WTC11 (cell line): ENCODE data around the gene SSTR5. TPM values are rescaled to one million over a fixed set of nuclear protein-coding genes. Genes with fewer than 3 reads are reported as not detected.

Experiments used
- ATAC-seq: fragments of 200-7000 bp; cut with Tn5 transposase; 2 replicates; pipeline ENCODE4 v1.10.0; 2021; ENCODE audit warnings: mild to moderate bottlenecking, moderate library complexity
- CTCF ChIA-PET: fragments of 300-600 bp; sonication (Branson Sonifier 250); formaldehyde crosslinking; loops from one replicate; lab custom pipeline; 2021; ENCODE audit warnings: antibody characterized with exemption; lab: Charles Lee
- POLR2A ChIA-PET: fragments of 350-600 bp; sonication (Branson Sonifier 250); formaldehyde crosslinking; loops from one replicate; lab custom pipeline; 2021; ENCODE audit warnings: antibody characterized with exemption; lab: Charles Lee
- DNase-seq: peaks from one replicate; pipeline ENCODE4 v3.0.0; 2021; ENCODE audit warnings: low spot score
- H3K27ac Mint-ChIP-seq: 2 replicates; pipeline ENCODE4 v1.8.0; 2021; ENCODE audit warnings: mixed read lengths
- H3K27me3 Mint-ChIP-seq: 2 replicates; pipeline ENCODE4 v1.8.0; 2021; ENCODE audit warnings: low read depth, mild to moderate bottlenecking, moderate library complexity, mixed read lengths
- H3K36me3 Mint-ChIP-seq: 2 replicates; pipeline ENCODE4 v1.8.0; 2021; ENCODE audit warnings: mixed read lengths
- H3K4me1 Mint-ChIP-seq: 2 replicates; pipeline ENCODE4 v1.8.0; 2022; ENCODE audit warnings: mixed read lengths
- H3K4me3 Mint-ChIP-seq: 2 replicates; pipeline ENCODE4 v1.8.0; 2021; ENCODE audit warnings: mild to moderate bottlenecking, moderate library complexity, mixed read lengths
- H3K9me3 Mint-ChIP-seq: 2 replicates; pipeline ENCODE4 v1.8.0; 2021; ENCODE audit warnings: mixed read lengths
- E2F1 ChIP-seq: sonication (generic); formaldehyde crosslinking; IDR thresholded peaks from 2 replicates; pipeline ENCODE4 v1.8.0; 2022; ENCODE audit warnings: mild to moderate bottlenecking, missing genetic modification reagents
- ERG ChIP-seq: fragments of 250-450 bp; sonication (Bioruptor Pico); IDR thresholded peaks from 2 replicates; pipeline ENCODE4 v1.8.0; 2021; ENCODE audit warnings: mild to moderate bottlenecking
- ESRRA ChIP-seq: sonication (generic); formaldehyde crosslinking; IDR thresholded peaks from 2 replicates; pipeline ENCODE4 v1.8.1; 2022; ENCODE audit warnings: mild to moderate bottlenecking, missing genetic modification reagents, borderline replicate concordance
- GABPB1 ChIP-seq: sonication (generic); formaldehyde crosslinking; IDR thresholded peaks from 2 replicates; pipeline ENCODE4 v1.8.1; 2023; ENCODE audit warnings: mild to moderate bottlenecking, missing genetic modification reagents
- GRHL2 ChIP-seq: fragments of 250-450 bp; sonication (Bioruptor Pico); IDR thresholded peaks from 2 replicates; pipeline ENCODE4 v1.8.0; 2022; ENCODE audit warnings: mild to moderate bottlenecking, moderate library complexity; ENCODE audit not compliant: insufficient replicate concordance, severe bottlenecking
- KAT7 ChIP-seq: sonication (generic); formaldehyde crosslinking; IDR thresholded peaks from 2 replicates; pipeline ENCODE4 v1.8.1; 2023; ENCODE audit warnings: missing genetic modification reagents, mild to moderate bottlenecking, borderline replicate concordance
- NFATC4 ChIP-seq: fragments of 250-450 bp; sonication (Bioruptor Pico); IDR thresholded peaks from 2 replicates; pipeline ENCODE4 v1.9.0; 2021; ENCODE audit warnings: mild to moderate bottlenecking
- NFE2L1 ChIP-seq: sonication (generic); formaldehyde crosslinking; IDR thresholded peaks from 2 replicates; pipeline ENCODE4 v1.8.1; 2023; ENCODE audit warnings: missing genetic modification reagents
- PRDM15 ChIP-seq: sonication (generic); formaldehyde crosslinking; IDR thresholded peaks from 2 replicates; pipeline ENCODE4 v1.8.0; 2022; ENCODE audit warnings: missing genetic modification reagents
- SMAD3 ChIP-seq: sonication (generic); formaldehyde crosslinking; IDR thresholded peaks from 2 replicates; pipeline ENCODE4 v1.8.0; 2022; ENCODE audit warnings: missing genetic modification reagents, mild to moderate bottlenecking, borderline replicate concordance
- ZBTB21 ChIP-seq: sonication (generic); formaldehyde crosslinking; IDR thresholded peaks from 2 replicates; pipeline ENCODE4 v1.8.1; 2023; ENCODE audit warnings: mild to moderate bottlenecking, missing genetic modification reagents, borderline replicate concordance
- ZBTB43 ChIP-seq: sonication (generic); formaldehyde crosslinking; IDR thresholded peaks from 2 replicates; pipeline ENCODE4 v1.8.1; 2023; ENCODE audit warnings: mild to moderate bottlenecking, missing genetic modification reagents
- ZNF263 ChIP-seq: sonication (generic); formaldehyde crosslinking; IDR thresholded peaks from 2 replicates; pipeline ENCODE4 v1.8.1; 2022; ENCODE audit warnings: low read depth, mild to moderate bottlenecking, moderate library complexity, missing genetic modification reagents
- ZNF416 ChIP-seq: fragments of 250-450 bp; sonication (Bioruptor Pico); IDR thresholded peaks from 2 replicates; pipeline ENCODE4 v1.9.0; 2021; ENCODE audit warnings: mild to moderate bottlenecking, inconsistent platforms
- ZNF425 ChIP-seq: fragments of 250-450 bp; sonication (Bioruptor Pico); conservative IDR thresholded peaks from 2 replicates; pipeline ENCODE4 v1.9.0; 2021; ENCODE audit warnings: mild to moderate bottlenecking
- total RNA-seq: library from RNA; stranded (reverse); gene quantifications from 3 replicates; pipeline ENCODE4 v1.2.3, GENCODE V29; 2021

The SSTR5 gene
- total RNA-seq, 1 experiment from 2014 or later, result 0.61 TPM

GRCh38 chr16:1027501-1027815 lies 45.1 kb upstream of the SSTR5 start (continued):
- TF ChIP-seq KAT7, result no peak
- no peak for TF ChIP-seq ZBTB21 (CRISPR knock-in tag)
- TF ChIP-seq NFE2L1, result no peak
- TF ChIP-seq ZBTB43 (CRISPR knock-in tag), result no peak
- no peak for TF ChIP-seq E2F1
- no peak for TF ChIP-seq ERG

GRCh38 chr16:1028056-1028455 lies 44.5 kb upstream of the SSTR5 start:
- no peak overlapping the region for H3K4me3 Mint-ChIP-seq
- H3K27ac Mint-ChIP-seq, result no peak overlapping the region
- TF ChIP-seq SMAD3 (CRISPR knock-in tag) (no peak), ESRRA (no peak), NFATC4 (CRISPR knock-in tag) (no peak), ZNF416 (CRISPR knock-in tag) (no peak), ZNF425 (no peak), GRHL2 (CRISPR knock-in tag) (no peak), PRDM15 (CRISPR knock-in tag) (no peak), GABPB1 (no peak), ERG (no peak), ZNF263 (CRISPR knock-in tag) (no peak)
- TF ChIP-seq, all 79 proteins: peak for 0
- Mint-ChIP-seq H3K36me3 (no peaks in the 10 kb centered on the region), H3K4me1 (no peaks in the 10 kb centered on the region), H3K9me3 (no peaks in the 10 kb centered on the region), H3K27me3 (no peaks in the 10 kb centered on the region)
- no peak for DNase-seq
- CTCF ChIA-PET, result interaction anchor here (0.8 to 1.1 kb wide), 2 partner anchors 29 to 45 kb away, joined by 3 to 4 read pairs; no protein-coding TSS in a partner anchor
- ATAC-seq, result no peak
- POLR2A ChIA-PET, result no interaction called here
